Measurements from ENCODE around the gene CNTN4. TPM values are rescaled to one million over a fixed set of nuclear protein-coding genes. Genes with fewer than 3 reads are reported as not detected.

CNTN4 gene
- total RNA-seq, 1 donor from 2014 or later, result 0.52 TPM

GRCh38 chr3:2879587-2879986 is 780.9 kb downstream of the CNTN4 start:
- Mint-ChIP-seq H3K9me3 (ENCODE audit: low read depth) (peaks cover 6% of the 10 kb centered on the region), H3K36me3 (ENCODE audit: low read depth) (no peaks in the 10 kb centered on the region), H3K4me3 (ENCODE audit: unreplicated experiment) (no peak overlapping the region), H3K27ac (ENCODE audit: unreplicated experiment) (no peak overlapping the region), H3K4me1 (ENCODE audit: low read depth) (no peaks in the 10 kb centered on the region), H3K27me3 (ENCODE audit: low read depth) (no peaks in the 10 kb centered on the region)
- no peak for TF ChIP-seq CTCF (IDR thresholded peaks at IDR 0.05)
- DNase-seq (ENCODE audit: low spot score), result no peak

DNA sequence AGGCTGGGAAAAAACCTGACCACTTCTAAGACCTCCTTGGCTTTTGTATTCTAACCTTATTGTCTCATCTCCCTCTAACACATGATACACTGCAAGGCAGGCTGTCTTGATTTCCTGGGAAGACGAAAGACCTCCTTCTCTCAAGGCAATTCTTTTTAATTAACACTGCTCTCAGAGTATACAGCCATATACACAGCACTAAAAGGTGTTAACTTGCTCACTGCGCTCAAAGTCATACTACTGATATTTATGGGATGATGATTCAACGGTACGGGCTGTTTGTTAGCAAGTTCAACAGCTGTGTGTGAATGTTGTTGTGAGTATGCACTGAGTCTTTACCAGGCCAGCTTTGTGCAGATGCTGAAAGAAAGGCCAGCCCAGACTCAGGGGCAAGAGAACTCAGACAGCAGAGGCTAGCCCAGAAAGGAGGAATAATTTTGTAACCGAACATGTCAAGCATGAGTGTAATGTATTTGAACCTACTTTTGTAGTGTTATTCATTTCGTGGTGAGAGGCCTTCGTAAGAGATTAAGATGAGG is 781.6 kb downstream of the CNTN4 start:
- H3K9me3 Mint-ChIP-seq (ENCODE audit: low read depth), result peaks cover 6% of the 10 kb centered on the region

DNA sequence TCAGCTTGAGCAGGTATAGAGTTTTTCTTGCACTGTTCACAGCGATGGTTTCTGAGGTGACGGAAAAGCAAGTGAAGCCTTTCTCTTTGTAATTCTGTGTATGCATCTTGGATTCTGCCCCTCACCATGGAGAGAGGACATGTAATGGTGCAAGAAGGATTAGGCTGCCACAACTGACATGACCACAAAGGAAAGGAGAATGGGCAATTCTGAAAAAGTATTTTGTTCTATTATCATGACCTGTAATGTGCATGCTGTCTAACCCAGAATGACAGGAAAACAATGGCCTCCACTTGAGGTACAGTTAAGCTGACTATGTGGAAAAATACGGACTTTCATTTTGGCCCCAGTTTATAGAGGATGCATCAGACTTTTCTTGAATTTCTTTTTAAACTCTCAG is 784.6 kb downstream of the CNTN4 start:
- Mint-ChIP-seq H3K4me1 (ENCODE audit: low read depth) (no peaks in the 10 kb centered on the region), H3K36me3 (ENCODE audit: low read depth) (no peaks in the 10 kb centered on the region), H3K9me3 (ENCODE audit: low read depth) (peaks cover 6% of the 10 kb centered on the region), H3K4me3 (ENCODE audit: unreplicated experiment) (no peak overlapping the region), H3K27me3 (ENCODE audit: low read depth) (no peaks in the 10 kb centered on the region), H3K27ac (ENCODE audit: unreplicated experiment) (no peak overlapping the region)
- no peak for DNase-seq (ENCODE audit: low spot score)
- no peak for TF ChIP-seq CTCF (IDR thresholded peaks at IDR 0.05)

More for the DNA sequence above, 781.6 kb downstream of the CNTN4 start:
- Mint-ChIP-seq H3K27ac (ENCODE audit: unreplicated experiment) (no peak overlapping the region), H3K4me1 (ENCODE audit: low read depth) (no peaks in the 10 kb centered on the region), H3K4me3 (ENCODE audit: unreplicated experiment) (no peak overlapping the region), H3K27me3 (ENCODE audit: low read depth) (no peaks in the 10 kb centered on the region), H3K36me3 (ENCODE audit: low read depth) (no peaks in the 10 kb centered on the region)
- DNase-seq (ENCODE audit: low spot score), result no peak
- no peak for TF ChIP-seq CTCF (IDR thresholded peaks at IDR 0.05)

GRCh38 chr3:2888592-2888991 is 789.9 kb downstream of the CNTN4 start:
- H3K36me3 Mint-ChIP-seq (ENCODE audit: low read depth), result no peaks in the 10 kb centered on the region
- H3K4me1 Mint-ChIP-seq (ENCODE audit: low read depth), result no peaks in the 10 kb centered on the region
- no peaks in the 10 kb centered on the region for H3K27me3 Mint-ChIP-seq (ENCODE audit: low read depth)
- no peaks in the 10 kb centered on the region for H3K9me3 Mint-ChIP-seq (ENCODE audit: low read depth)
- DNase-seq (ENCODE audit: low spot score), result no peak
- TF ChIP-seq CTCF (IDR thresholded peaks at IDR 0.05), result no peak
- H3K4me3 Mint-ChIP-seq (ENCODE audit: unreplicated experiment), result no peak overlapping the region
- no peak overlapping the region for H3K27ac Mint-ChIP-seq (ENCODE audit: unreplicated experiment)

- no peaks in the 10 kb centered on the region for H3K27me3 Mint-ChIP-seq (ENCODE audit: low read depth)
- no peaks in the 10 kb centered on the region for H3K9me3 Mint-ChIP-seq (ENCODE audit: low read depth)
- no peak for DNase-seq (ENCODE audit: low spot score)
- no peak overlapping the region for H3K27ac Mint-ChIP-seq (ENCODE audit: unreplicated experiment)
- TF ChIP-seq CTCF (IDR thresholded peaks at IDR 0.05), result no peak
- H3K4me1 Mint-ChIP-seq (ENCODE audit: low read depth), result no peaks in the 10 kb centered on the region
- H3K36me3 Mint-ChIP-seq (ENCODE audit: low read depth), result no peaks in the 10 kb centered on the region
- no peak overlapping the region for H3K4me3 Mint-ChIP-seq (ENCODE audit: unreplicated experiment)
Measured at GRCh38 chr3:2889736-2890135, 791.1 kb downstream of the CNTN4 start.

Data from chondrocyte (in vitro differentiated cells).